ENCODE measurements around the gene RFX3.

Gene RFX3

GRCh38 chr9:3200331-3200774 lies 325.4 kb downstream of the RFX3 start:
- no peak for DNase-seq (ENCODE audit: low read depth)

- DNase-seq (ENCODE audit: low read depth): no peak
Observed at GRCh38 chr9:3193791-3194190, 332.0 kb downstream of the RFX3 start.

GRCh38 chr9:3191715-3192114 lies 334.1 kb downstream of the RFX3 start:
- no peak for DNase-seq (ENCODE audit: low read depth)

GRCh38 chr9:3189113-3189861 lies 336.5 kb downstream of the RFX3 start:
- no peak for DNase-seq (ENCODE audit: low read depth)

- no peak for DNase-seq (ENCODE audit: low read depth)
Observed at GRCh38 chr9:3186751-3187150, 339.1 kb downstream of the RFX3 start.

- peak; percentile 8 for DNase-seq (ENCODE audit: low read depth)
Observed at GRCh38 chr9:3181049-3181953, 344.5 kb downstream of the RFX3 start.

- no peak for DNase-seq (ENCODE audit: low read depth)
Observed at GRCh38 chr9:3180696-3181048, 345.1 kb downstream of the RFX3 start.

- no peak for DNase-seq (ENCODE audit: low read depth)
Observed at GRCh38 chr9:3179711-3180110, 346.1 kb downstream of the RFX3 start.

- no peak for DNase-seq (ENCODE audit: low read depth)
Observed at GRCh38 chr9:3177936-3178335, 347.9 kb downstream of the RFX3 start.

GRCh38 chr9:3177146-3177761 lies 348.5 kb downstream of the RFX3 start:
- DNase-seq (ENCODE audit: low read depth): no peak

GRCh38 chr9:3173374-3173773 lies 352.4 kb downstream of the RFX3 start:
- no peak for DNase-seq (ENCODE audit: low read depth)

- no peak for DNase-seq (ENCODE audit: low read depth)
Observed at GRCh38 chr9:3170819-3171218, 355.0 kb downstream of the RFX3 start.
